NCI-H2227 (cell line): Measurements from ENCODE around the gene STAG1.
"Not testable (repeated sequence)": the region's sequence is repeated elsewhere in the genome, so short reads cannot be mapped to it uniquely, and the experiment has no call there.

Experiments used
- DNase-seq: peaks from one replicate; lab custom pipeline; 2025; ENCODE audit not compliant: unreplicated experiment; lab: John Stamatoyannopoulos, UW

The STAG1 gene

GRCh38 chr3:136752172-136752421 lies at the start of gene STAG1:
Gene STAG1 (minus strand): TSS chr3:136752378. CDS start chr3:136630898, 121,480 bp downstream.
- DNase-seq = no peak

GRCh38 chr3:136801146-136801545 lies 49.0 kb upstream of the STAG1 start:
- DNase-seq = not testable (repeated sequence)

- DNase-seq = no peak
These were observed 40.6 kb upstream of the STAG1 start for GRCh38 chr3:136792556-136793330.

- DNase-seq = no peak
These were observed 38.6 kb upstream of the STAG1 start for GRCh38 chr3:136790786-136791185.

- DNase-seq = no peak
These were observed 37.8 kb upstream of the STAG1 start for GRCh38 chr3:136789976-136790375.

- DNase-seq = no peak
These were observed 36.0 kb upstream of the STAG1 start for GRCh38 chr3:136788154-136788553.

GRCh38 chr3:136787349-136787748 lies 35.2 kb upstream of the STAG1 start:
- DNase-seq = peak; percentile 7

- DNase-seq = no peak
These were observed 31.6 kb upstream of the STAG1 start for GRCh38 chr3:136783708-136784191.

- no peak for DNase-seq
These were observed 28.6 kb upstream of the STAG1 start for GRCh38 chr3:136780741-136781140.

GRCh38 chr3:136778865-136779264 lies 26.7 kb upstream of the STAG1 start:
- DNase-seq = no peak

GRCh38 chr3:136772709-136773108 lies 20.5 kb upstream of the STAG1 start:
- no peak for DNase-seq

GRCh38 chr3:136758160-136759102 lies 6.3 kb upstream of the STAG1 start:
- not testable (repeated sequence) for DNase-seq

GRCh38 chr3:136755192-136755591 lies 3.0 kb upstream of the STAG1 start:
- no peak for DNase-seq

GRCh38 chr3:136753326-136753939 lies 1.3 kb upstream of the STAG1 start:
- DNase-seq = no peak

GRCh38 chr3:136752422-136753325 lies 496 bp upstream of the STAG1 start:
- peak; percentile 98 for DNase-seq

- peak; percentile 83 for DNase-seq
These were observed 634 bp downstream of the STAG1 start for GRCh38 chr3:136751316-136752171.

GRCh38 chr3:136750897-136751315 lies 1.3 kb downstream of the STAG1 start:
- no peak for DNase-seq

GRCh38 chr3:136750209-136750896 lies 1.8 kb downstream of the STAG1 start:
- DNase-seq = no peak

GRCh38 chr3:136749602-136750001 lies 2.6 kb downstream of the STAG1 start:
- not testable (repeated sequence) for DNase-seq
